CD4-positive, alpha-beta memory T cell (primary cell): ENCODE data around the gene SMIM28. TPM values are rescaled to one million over a fixed set of nuclear protein-coding genes. Genes with fewer than 3 reads are reported as not detected.
"Not testable (repeated sequence)": the region's sequence is repeated elsewhere in the genome, so short reads cannot be mapped to it uniquely, and the experiment has no call there.

ENCODE experiments used
- CTCF ChIA-PET: fragments of 350-600 bp; sonication (Branson Sonifier 250); formaldehyde crosslinking; loops from one replicate; lab custom pipeline; 2021; ENCODE audit warnings: inconsistent platforms; ENCODE audit not compliant: partially characterized antibody; lab: Charles Lee
- POLR2A ChIA-PET: fragments of 350-600 bp; sonication (Branson Sonifier 250); formaldehyde crosslinking; loops from one replicate; lab custom pipeline; 2021; ENCODE audit not compliant: partially characterized antibody; lab: Charles Lee
- DNase-seq, 5 donors: peaks; one replicate each; pipeline versions ENCODE4 v3.0.0 to v3.0.0-alpha.2; 2020 to 2022; ENCODE audit warnings: mixed read lengths in 1 of 5
- H3K27ac ChIP-seq: one replicate; pipeline ENCODE4 v1.7.0; 2013; ENCODE audit warnings: low read depth, low read length
- H3K27me3 ChIP-seq: 2 replicates; pipeline ENCODE4 v1.7.0; 2013; ENCODE audit warnings: mild to moderate bottlenecking, low read length, moderate library complexity; ENCODE audit not compliant: insufficient read depth
- H3K36me3 ChIP-seq: 2 replicates; pipeline ENCODE4 v1.7.0; 2013; ENCODE audit warnings: mild to moderate bottlenecking, low read length, moderate library complexity; ENCODE audit not compliant: insufficient read depth
- H3K4me1 ChIP-seq: 2 replicates; pipeline ENCODE4 v1.7.0; 2013; ENCODE audit warnings: mild to moderate bottlenecking, low read length, moderate library complexity; ENCODE audit not compliant: insufficient read depth
- H3K4me3 ChIP-seq, 2 donors: one replicate each; pipeline ENCODE4 v1.7.0; 2013; ENCODE audit warnings: low read length in 2 of 2, mild to moderate bottlenecking in 1 of 2
- H3K9me3 ChIP-seq, 2 donors: one replicate each; pipeline ENCODE4 v1.7.0; 2013; ENCODE audit warnings: low read length in 2 of 2, control low read depth in 1 of 2; ENCODE audit not compliant: control insufficient read depth in 1 of 2
- H3K27ac Mint-ChIP-seq, 7 donors: one replicate each; pipeline ENCODE4 v1.8.0; 2020 to 2021; ENCODE audit warnings: mixed read lengths in 7 of 7, mild to moderate bottlenecking in 6 of 7, inconsistent platforms in 3 of 7, moderate library complexity in 3 of 7
- H3K27me3 Mint-ChIP-seq, 2 donors: one replicate each; pipeline ENCODE4 v1.8.0; 2020 to 2021; ENCODE audit warnings: mixed read lengths in 2 of 2
- H3K36me3 Mint-ChIP-seq, 2 donors: one replicate each; pipeline ENCODE4 v1.8.0; 2020 to 2021; ENCODE audit warnings: mixed read lengths in 2 of 2, inconsistent platforms in 1 of 2, mild to moderate bottlenecking in 1 of 2
- H3K4me1 Mint-ChIP-seq, 4 donors: one replicate each; pipeline ENCODE4 v1.8.0; 2020 to 2021; ENCODE audit warnings: mixed read lengths in 4 of 4, mild to moderate bottlenecking in 1 of 4
- H3K4me3 Mint-ChIP-seq, 8 donors: one replicate each; pipeline ENCODE4 v1.8.0; 2020 to 2021; ENCODE audit warnings: mixed read lengths in 8 of 8, mild to moderate bottlenecking in 7 of 8, moderate library complexity in 6 of 8, inconsistent platforms in 3 of 8
- H3K9me3 Mint-ChIP-seq, 8 donors: one replicate each; pipeline ENCODE4 v1.8.0; 2020 to 2021; ENCODE audit warnings: mixed read lengths in 8 of 8, mild to moderate bottlenecking in 5 of 8, inconsistent platforms in 3 of 8, moderate library complexity in 1 of 8
- intact Hi-C: fragments of 100-400 bp; cut with micrococcal nuclease; formaldehyde crosslinking; loops from one replicate; pipeline ENCODE4 v1.15.1; 2023
- polyA plus RNA-seq, 2 donors: library from polyadenylated mRNA; unstranded; fragments of 300-500 nt; fragmentation: Illumina TruSeq; gene quantifications; one replicate each; pipeline ENCODE4 v1.2.3, GENCODE V29; 2021
- total RNA-seq, 2 experiments: library from RNA; stranded (reverse); gene quantifications; one replicate each; pipeline ENCODE4 v1.2.3, GENCODE V29; 2021

Gene SMIM28
- total and polyA plus RNA-seq, 4 experiments from 2014 or later = not detected

- H3K4me1 ChIP-seq = no peaks in the 10 kb centered on the region
- DNase-seq = no peak
- H3K27me3 ChIP-seq = no peaks in the 10 kb centered on the region
- Mint-ChIP-seq H3K27ac (no peak overlapping the region), H3K27me3 (peaks cover 17 to 25% of the 10 kb centered on the region in 2 donors), H3K9me3 (peaks cover 0 to 3% (median 0%) of the 10 kb centered on the region in 8 donors), H3K4me1 (peaks cover 0 to 3% (median under 1%) of the 10 kb centered on the region in 4 donors), H3K36me3 (no peaks in the 10 kb centered on the region), H3K4me3 (no peak overlapping the region)
- no peak overlapping the region for H3K4me3 ChIP-seq
- intact Hi-C loops = no loop called here
- no peak overlapping the region for H3K27ac ChIP-seq
- ChIA-PET POLR2A (no interaction called here), CTCF (interaction anchor here (1.2 kb wide), 1 partner anchor 15 kb away, joined by 4 read pairs; no protein-coding TSS in a partner anchor)
- H3K9me3 ChIP-seq = no peaks in the 10 kb centered on the region
- no peaks in the 10 kb centered on the region for H3K36me3 ChIP-seq
Measured at GRCh38 chr6:138349891-138350290, 27.8 kb upstream of the SMIM28 start.

GRCh38 chr6:138357928-138358327 is 19.8 kb upstream of the SMIM28 start:
- intact Hi-C loops = no loop called here
- H3K36me3 ChIP-seq = no peaks in the 10 kb centered on the region
- no peaks in the 10 kb centered on the region for H3K9me3 ChIP-seq
- no peak overlapping the region for H3K4me3 ChIP-seq
- H3K4me1 ChIP-seq = no peaks in the 10 kb centered on the region
- Mint-ChIP-seq H3K9me3 (peaks cover 0 to 7% (median 0%) of the 10 kb centered on the region in 8 donors), H3K4me1 (no peaks in the 10 kb centered on the region), H3K27ac (no peak overlapping the region), H3K4me3 (no peak overlapping the region), H3K27me3 (peaks cover 14 to 15% of the 10 kb centered on the region in 2 donors), H3K36me3 (no peaks in the 10 kb centered on the region)
- DNase-seq = no peak
- ChIA-PET POLR2A (no interaction called here), CTCF (no interaction called here)
- no peaks in the 10 kb centered on the region for H3K27me3 ChIP-seq
- H3K27ac ChIP-seq = no peak overlapping the region

- H3K4me1 Mint-ChIP-seq, H3K36me3 ChIP-seq, H3K27me3 ChIP-seq, H3K9me3 ChIP-seq, H3K36me3 Mint-ChIP-seq, DNase-seq, H3K4me3 ChIP-seq, H3K27ac ChIP-seq, intact Hi-C loops, CTCF ChIA-PET, POLR2A ChIA-PET, H3K27ac Mint-ChIP-seq, H3K4me1 ChIP-seq, H3K4me3 Mint-ChIP-seq: not testable (repeated sequence)
- H3K27me3 Mint-ChIP-seq = peaks cover 14 to 25% of the 10 kb centered on the region in 2 donors
- peaks cover 0 to 12% (median 2%) of the 10 kb centered on the region in 8 donors for H3K9me3 Mint-ChIP-seq
Measured at GRCh38 chr6:138368684-138369083, 9.0 kb upstream of the SMIM28 start.

GRCh38 chr6:138370631-138371451 is 6.9 kb upstream of the SMIM28 start:
- Histone ChIP-seq H3K4me3 (no peak overlapping the region), H3K4me1 (no peaks in the 10 kb centered on the region), H3K27me3 (no peaks in the 10 kb centered on the region), H3K9me3 (no peaks in the 10 kb centered on the region), H3K36me3 (no peaks in the 10 kb centered on the region), H3K27ac (no peak overlapping the region)
- ChIA-PET POLR2A (no interaction called here), CTCF (interaction anchor here (1.8 kb wide), 1 partner anchor 34 kb away, joined by 6 read pairs; the partner anchor contains the start of gene HEBP2)
- H3K4me1 Mint-ChIP-seq = peaks cover 0 to 2% (median 0%) of the 10 kb centered on the region in 4 donors
- intact Hi-C loops = no loop called here
- peaks cover 0 to 10% (median 2%) of the 10 kb centered on the region in 8 donors for H3K9me3 Mint-ChIP-seq
- H3K36me3 Mint-ChIP-seq = no peaks in the 10 kb centered on the region
- no peak overlapping the region for H3K4me3 Mint-ChIP-seq
- H3K27me3 Mint-ChIP-seq = peaks cover 4 to 18% of the 10 kb centered on the region in 2 donors
- no peak overlapping the region for H3K27ac Mint-ChIP-seq
- DNase-seq = no peak

GRCh38 chr6:138371452-138371711 is 6.3 kb upstream of the SMIM28 start:
- peaks cover 3 to 18% of the 10 kb centered on the region in 2 donors for H3K27me3 Mint-ChIP-seq
- H3K9me3 Mint-ChIP-seq = peaks cover 0 to 10% (median 2%) of the 10 kb centered on the region in 8 donors
- no peak for DNase-seq
- no peak overlapping the region for H3K27ac ChIP-seq
- intact Hi-C loops = no loop called here
- H3K27me3 ChIP-seq = no peaks in the 10 kb centered on the region
- no peaks in the 10 kb centered on the region for H3K9me3 ChIP-seq
- no peaks in the 10 kb centered on the region for H3K36me3 Mint-ChIP-seq
- H3K4me3 ChIP-seq = no peak overlapping the region
- H3K36me3 ChIP-seq = no peaks in the 10 kb centered on the region
- ChIA-PET POLR2A (interaction anchor here (2.2 kb wide), 1 partner anchor 33 kb away, joined by 8 read pairs; the partner anchor contains the start of gene HEBP2), CTCF (interaction anchor here (1.1 to 1.8 kb wide), 3 partner anchors 8 to 33 kb away, joined by 3 to 6 read pairs (median 5); partner anchors contain the start of gene HEBP2)
- no peak overlapping the region for H3K4me3 Mint-ChIP-seq
- H3K4me1 ChIP-seq = no peaks in the 10 kb centered on the region
- no peak overlapping the region for H3K27ac Mint-ChIP-seq
- peaks cover 0 to 2% (median 0%) of the 10 kb centered on the region in 4 donors for H3K4me1 Mint-ChIP-seq

GRCh38 chr6:138371720-138372119 is 6.0 kb upstream of the SMIM28 start:
- DNase-seq = no peak
- Histone ChIP-seq H3K27ac (no peak overlapping the region), H3K9me3 (no peaks in the 10 kb centered on the region), H3K27me3 (no peaks in the 10 kb centered on the region), H3K4me1 (no peaks in the 10 kb centered on the region), H3K4me3 (no peak overlapping the region), H3K36me3 (no peaks in the 10 kb centered on the region)
- Mint-ChIP-seq H3K4me3 (no peak overlapping the region), H3K9me3 (peaks cover 0 to 8% (median 1%) of the 10 kb centered on the region in 8 donors), H3K27ac (no peak overlapping the region), H3K36me3 (no peaks in the 10 kb centered on the region), H3K27me3 (peaks cover 3 to 15% of the 10 kb centered on the region in 2 donors), H3K4me1 (peaks cover 0 to 2% (median 0%) of the 10 kb centered on the region in 4 donors)
- intact Hi-C loops = loop anchor here (1.0 kb wide), 1 partner anchor 138 kb away; no protein-coding TSS in a partner anchor
- ChIA-PET CTCF (interaction anchor here (0.9 to 1.6 kb wide), 6 partner anchors 9 to 138 kb away, joined by 3 to 5 read pairs (median 4); partner anchors contain the start of gene HEBP2), POLR2A (interaction anchor here (2.2 kb wide), 1 partner anchor 32 kb away, joined by 8 read pairs; the partner anchor contains the start of gene HEBP2)
